ENCODE data around the gene FHOD3. TPM values are rescaled to one million over a fixed set of nuclear protein-coding genes. Genes with fewer than 3 reads are reported as not detected.

FHOD3 gene
- total and polyA plus RNA-seq, 2 of the 8 experiments (the other 6 are each of a cell fraction or from before 2014, with no cell fraction given) = 9.7 to 10.5 TPM

GRCh38 chr18:36630917-36631316 is 333.4 kb downstream of the FHOD3 start:
- no peak for FAIRE-seq
- Histone ChIP-seq H3K36me3 (ENCODE audit: control insufficient read depth in 2 of 4, insufficient read depth in 4 of 4, low read length in 3 of 4) (no peaks in the 10 kb centered on the region), H3K79me2 (ENCODE audit: control insufficient read depth in 1 of 2, insufficient read depth in 2 of 2, low read length in 2 of 2) (no peaks in the 10 kb centered on the region), H3K27me3 (replicated peaks in 1 of 4; ENCODE audit: control insufficient read depth in 3 of 4, extremely low read depth in 1 of 4, insufficient read depth in 3 of 4, low read length in 3 of 4) (no peaks in the 10 kb centered on the region), H3K56ac (replicated peaks; ENCODE audit: insufficient read length, low read depth, low read length) (no peak overlapping the region), H2BK120ac (replicated peaks; ENCODE audit: low read depth, low read length) (no peak overlapping the region), H4K8ac (ENCODE audit: extremely low read depth, insufficient read depth, low read length) (no peak overlapping the region), H2BK12ac (ENCODE audit: low read depth, low read length) (no peak overlapping the region), H3K14ac (ENCODE audit: insufficient read length) (no peak overlapping the region), H4K91ac (replicated peaks; ENCODE audit: insufficient read length, low read length) (no peak overlapping the region), H3K23ac (ENCODE audit: insufficient read length) (no peak overlapping the region), H2BK15ac (ENCODE audit: low read length) (no peak overlapping the region), H4K20me1 (replicated peaks in 1 of 2; ENCODE audit: control insufficient read depth in 1 of 2, insufficient read depth in 2 of 2, low read length in 2 of 2) (no peaks in the 10 kb centered on the region), H3K4ac (replicated peaks; ENCODE audit: insufficient read length, low read depth, low read length) (no peak overlapping the region), H3K9me3 (ENCODE audit: insufficient read depth in 2 of 2, low read depth in 1 of 2, low read length in 1 of 2) (no peaks in the 10 kb centered on the region), H3K79me1 (ENCODE audit: low read depth, low read length) (no peaks in the 10 kb centered on the region), H2BK20ac (ENCODE audit: low read length) (no peak overlapping the region), H2AK5ac (ENCODE audit: low read depth, low read length) (no peak overlapping the region), H3K9ac (replicated peaks in 1 of 4; ENCODE audit: extremely low read depth in 1 of 4, low read depth in 3 of 4, low read length in 3 of 4) (no peak overlapping the region), H3K4me3 (ENCODE audit: extremely low read depth in 1 of 4, insufficient read depth in 2 of 4, low read depth in 3 of 4, low read length in 4 of 4) (no peak overlapping the region), H3K4me2 (ENCODE audit: insufficient read depth in 1 of 2, low read depth in 2 of 2, low read length in 2 of 2) (no peak overlapping the region), H2BK5ac (ENCODE audit: low read depth, low read length) (no peak overlapping the region), H3K4me1 (replicated peaks in 1 of 4; ENCODE audit: control insufficient read depth in 3 of 4, insufficient read depth in 4 of 4, low read length in 3 of 4) (peaks cover 2 to 12% (median 9%) of the 10 kb centered on the region in 4 experiments; a peak in 6 of 7 replicates), H4K5ac (ENCODE audit: insufficient read length, low read depth, low read length) (no peak overlapping the region), H3K27ac (ENCODE audit: low read depth, low read length) (no peak overlapping the region), H3K23me2 (ENCODE audit: low read depth, low read length) (no peaks in the 10 kb centered on the region), H3K18ac (ENCODE audit: extremely low read depth, low read length) (no peak overlapping the region), H2AFZ (ENCODE audit: low read length) (no peak overlapping the region)
- CTCF ChIA-PET (ENCODE audit: partially characterized antibody) = interaction anchor here (1.0 to 1.3 kb wide), 4 partner anchors 46 to 123 kb away, joined by 3 to 5 read pairs (median 4); no protein-coding TSS in a partner anchor
- POLR2A ChIA-PET (ENCODE audit: partially characterized antibody) = no interaction called here
- WGBS, 2 experiments (ENCODE audit: extremely low coverage in 1 of 2, insufficient coverage in 1 of 2, insufficient read length in 1 of 2, insufficient replicate concordance in 2 of 2, low coverage in 1 of 2, low lambda C conversion rate in 2 of 2, missing lambda C conversion rate in 1 of 2) = 90% methylated on average over 2 of the region's 2 CpGs; no CpG with 5 or more reads in 1 of the 2 experiments
- TF ChIP-seq CREB1 (IDR thresholded peaks at IDR 0.05) (no peak), ZNF274 (IDR thresholded peaks at IDR 0.05; ENCODE audit: borderline replicate concordance, extremely low read depth, low read length) (no peak), GABPA (IDR thresholded peaks at IDR 0.05; ENCODE audit: borderline replicate concordance, insufficient read depth, low read length) (no peak), TBP (IDR thresholded peaks at IDR 0.05; ENCODE audit: low read depth, low read length) (no peak), BRCA1 (IDR thresholded peaks at IDR 0.05; ENCODE audit: low read depth, low read length) (no peak), ASH2L (IDR thresholded peaks at IDR 0.05; ENCODE audit: low read length) (no peak), HDAC6 (IDR thresholded peaks at IDR 0.05; ENCODE audit: low read depth, low read length) (no peak), ATF3 (IDR thresholded peaks at IDR 0.05; ENCODE audit: insufficient read depth, low read depth, low read length) (no peak), NANOG (IDR thresholded peaks at IDR 0.05; ENCODE audit: insufficient read depth, low read depth, low read length, poor library complexity, severe bottlenecking) (no peak), TAF7 (optimal IDR thresholded peaks at IDR 0.05; ENCODE audit: borderline replicate concordance, low read depth, low read length) (no peak), CHD2 (IDR thresholded peaks at IDR 0.05; ENCODE audit: low read length) (no peak)
- DNase-seq (ENCODE audit: low read depth in 1 of 2, low spot score in 2 of 2) = no peak
